Stimulated activated CD8-positive, alpha-beta memory T cell treated with anti-CD3 and anti-CD28 coated beads, Interleukin-12 subunit alpha, Interleukin-12 subunit beta, amount 100 ng/mL, for 24 hours (primary cell): ENCODE results near the gene REM2.
A peak's percentile ranks its signal among the peaks of the same experiment; 100 is the strongest.

Source experiments
- DNase-seq: peaks from one replicate; pipeline ENCODE4 v3.0.0-alpha.2; 2020; ENCODE audit errors: extremely low read depth

REM2 gene

DNA sequence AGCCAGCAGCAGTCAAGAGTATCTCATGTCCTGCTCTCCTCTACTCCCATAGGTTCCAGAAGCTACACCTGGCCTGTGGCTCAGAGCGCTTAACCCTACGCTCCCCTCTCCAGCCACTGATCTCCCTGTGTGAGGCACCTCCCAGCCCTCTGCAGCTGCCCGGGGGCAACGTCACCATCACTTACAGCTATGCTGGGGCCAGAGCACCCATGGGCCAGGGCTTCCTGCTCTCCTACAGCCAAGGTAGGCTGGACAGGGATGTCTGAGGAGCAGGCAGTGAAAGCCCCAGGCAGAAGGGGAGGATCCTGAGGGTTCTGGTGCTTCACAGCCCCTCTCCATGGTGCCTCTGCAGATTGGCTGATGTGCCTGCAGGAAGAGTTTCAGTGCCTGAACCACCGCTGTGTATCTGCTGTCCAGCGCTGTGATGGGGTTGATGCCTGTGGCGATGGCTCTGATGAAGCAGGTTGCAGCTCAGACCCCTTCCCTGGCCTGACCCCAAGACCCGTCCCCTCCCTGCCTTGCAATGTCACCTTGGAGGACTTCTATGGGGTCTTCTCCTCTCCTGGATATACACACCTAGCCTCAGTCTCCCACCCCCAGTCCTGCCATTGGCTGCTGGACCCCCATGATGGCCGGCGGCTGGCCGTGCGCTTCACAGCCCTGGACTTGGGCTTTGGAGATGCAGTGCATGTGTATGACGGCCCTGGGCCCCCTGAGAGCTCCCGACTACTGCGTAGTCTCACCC is 7.8 kb upstream of the REM2 start:
- no peak for DNase-seq

DNA sequence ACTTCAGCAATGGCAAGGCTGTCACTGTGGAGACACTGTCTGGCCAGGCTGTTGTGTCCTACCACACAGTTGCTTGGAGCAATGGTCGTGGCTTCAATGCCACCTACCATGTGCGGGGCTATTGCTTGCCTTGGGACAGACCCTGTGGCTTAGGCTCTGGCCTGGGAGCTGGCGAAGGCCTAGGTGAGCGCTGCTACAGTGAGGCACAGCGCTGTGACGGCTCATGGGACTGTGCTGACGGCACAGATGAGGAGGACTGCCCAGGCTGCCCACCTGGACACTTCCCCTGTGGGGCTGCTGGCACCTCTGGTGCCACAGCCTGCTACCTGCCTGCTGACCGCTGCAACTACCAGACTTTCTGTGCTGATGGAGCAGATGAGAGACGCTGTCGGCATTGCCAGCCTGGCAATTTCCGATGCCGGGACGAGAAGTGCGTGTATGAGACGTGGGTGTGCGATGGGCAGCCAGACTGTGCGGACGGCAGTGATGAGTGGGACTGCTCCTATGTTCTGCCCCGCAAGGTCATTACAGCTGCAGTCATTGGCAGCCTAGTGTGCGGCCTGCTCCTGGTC is 7.2 kb upstream of the REM2 start:
- no peak for DNase-seq

DNA sequence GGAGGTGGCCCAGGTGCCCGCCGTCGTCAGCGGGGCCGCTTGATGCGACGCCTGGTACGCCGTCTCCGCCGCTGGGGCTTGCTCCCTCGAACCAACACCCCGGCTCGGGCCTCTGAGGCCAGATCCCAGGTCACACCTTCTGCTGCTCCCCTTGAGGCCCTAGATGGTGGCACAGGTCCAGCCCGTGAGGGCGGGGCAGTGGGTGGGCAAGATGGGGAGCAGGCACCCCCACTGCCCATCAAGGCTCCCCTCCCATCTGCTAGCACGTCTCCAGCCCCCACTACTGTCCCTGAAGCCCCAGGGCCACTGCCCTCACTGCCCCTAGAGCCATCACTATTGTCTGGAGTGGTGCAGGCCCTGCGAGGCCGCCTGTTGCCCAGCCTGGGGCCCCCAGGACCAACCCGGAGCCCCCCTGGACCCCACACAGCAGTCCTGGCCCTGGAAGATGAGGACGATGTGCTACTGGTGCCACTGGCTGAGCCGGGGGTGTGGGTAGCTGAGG is 6.0 kb upstream of the REM2 start:
- no peak for DNase-seq

DNA sequence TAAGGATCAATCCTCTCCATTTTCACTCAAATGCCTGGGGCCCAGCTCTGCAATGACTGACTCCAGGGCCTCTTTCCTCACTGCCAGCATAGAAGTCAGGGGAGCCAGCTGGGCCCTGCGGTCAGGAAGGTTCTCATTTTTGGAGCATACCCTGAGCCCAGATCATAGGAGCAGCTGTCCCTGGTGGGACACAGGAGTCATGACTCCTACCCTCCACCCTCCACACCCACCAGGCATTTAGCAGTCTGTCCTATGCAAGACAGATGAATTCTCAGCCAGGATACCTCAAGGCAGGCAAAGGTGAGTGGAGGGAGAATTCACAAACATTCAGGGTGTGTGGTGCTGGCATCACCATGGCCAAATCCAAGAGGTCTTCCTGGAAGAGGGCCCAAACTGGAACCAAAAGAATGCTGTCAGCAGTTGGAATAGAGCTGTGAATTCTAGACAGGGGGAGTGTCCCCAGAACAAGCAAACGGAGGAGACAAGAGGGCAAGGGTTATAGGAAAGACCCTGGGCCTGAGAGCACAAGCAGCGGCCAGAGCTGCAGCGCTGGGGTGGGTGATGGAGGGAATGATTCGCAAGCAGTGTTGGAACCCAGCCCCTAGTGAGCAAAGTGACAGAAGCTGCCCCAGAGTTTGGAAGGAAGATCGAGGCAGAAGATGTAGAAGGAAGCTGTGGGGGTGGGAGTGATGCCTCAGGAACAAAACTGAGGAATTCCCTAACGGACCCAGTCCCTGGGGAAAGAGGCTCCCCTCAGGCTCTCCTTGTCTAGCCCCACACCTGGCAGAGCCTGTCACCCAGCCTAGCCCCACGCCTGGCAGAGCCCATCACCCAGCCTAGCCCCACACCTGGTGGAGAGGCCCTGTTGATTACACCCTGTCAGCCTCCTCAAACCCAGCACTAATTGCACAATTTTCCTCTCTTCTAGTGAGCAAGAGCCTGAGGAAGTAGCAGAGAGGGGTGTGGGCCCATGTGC is 4.5 kb upstream of the REM2 start:
- no peak for DNase-seq

DNA sequence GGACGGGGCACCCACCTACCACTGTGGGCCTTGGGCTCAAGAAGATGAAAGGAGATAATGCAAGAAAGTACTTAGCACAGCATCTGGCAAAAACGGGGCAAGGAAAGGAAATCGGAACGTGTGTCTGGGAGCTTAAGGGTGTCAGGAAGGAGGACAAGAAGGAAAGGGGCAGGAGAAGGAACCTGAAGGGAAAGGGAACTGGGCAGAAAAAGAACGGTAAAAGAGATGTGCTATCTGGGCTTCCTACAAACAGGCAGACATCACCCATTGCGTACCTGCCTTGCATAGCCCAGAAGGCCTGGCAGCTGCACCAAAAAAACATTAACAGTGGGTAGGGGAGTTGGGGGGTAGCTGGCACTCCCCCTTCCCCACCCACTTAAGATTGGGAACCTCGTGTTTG is 958 bp upstream of the REM2 start:
- DNase-seq, result no peak

DNA sequence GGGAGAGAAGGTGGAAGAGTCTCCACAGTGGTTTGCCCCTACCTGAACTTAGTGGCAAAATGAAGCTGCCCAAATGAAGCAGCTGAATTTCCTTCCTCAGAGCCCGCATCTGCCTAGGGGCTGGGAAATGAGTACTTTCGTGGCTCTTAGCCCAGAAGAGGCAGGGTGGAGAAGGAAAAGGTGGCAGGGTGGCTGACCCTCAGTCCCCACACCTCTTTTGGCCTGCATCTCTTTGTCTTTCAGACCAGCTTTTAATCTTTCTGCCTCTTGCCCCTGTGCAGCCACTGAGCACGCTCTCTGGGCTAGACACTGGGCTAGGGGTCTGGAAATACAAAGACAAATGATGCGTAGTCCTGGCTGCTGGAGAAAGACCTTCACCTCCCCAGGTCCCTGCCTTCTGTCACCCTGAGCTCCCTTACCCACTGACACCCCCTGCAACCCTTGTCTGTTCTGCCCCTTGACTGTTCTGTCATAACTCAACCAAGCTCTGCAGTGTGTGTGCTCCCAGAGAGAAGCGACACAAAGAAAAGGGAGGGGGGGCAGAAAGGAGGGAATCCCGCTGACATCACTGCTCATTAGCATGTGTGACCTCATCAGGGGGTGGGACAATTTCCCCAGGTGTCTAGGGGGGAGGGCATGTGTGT is 371 bp upstream of the REM2 start:
- no peak for DNase-seq

DNA sequence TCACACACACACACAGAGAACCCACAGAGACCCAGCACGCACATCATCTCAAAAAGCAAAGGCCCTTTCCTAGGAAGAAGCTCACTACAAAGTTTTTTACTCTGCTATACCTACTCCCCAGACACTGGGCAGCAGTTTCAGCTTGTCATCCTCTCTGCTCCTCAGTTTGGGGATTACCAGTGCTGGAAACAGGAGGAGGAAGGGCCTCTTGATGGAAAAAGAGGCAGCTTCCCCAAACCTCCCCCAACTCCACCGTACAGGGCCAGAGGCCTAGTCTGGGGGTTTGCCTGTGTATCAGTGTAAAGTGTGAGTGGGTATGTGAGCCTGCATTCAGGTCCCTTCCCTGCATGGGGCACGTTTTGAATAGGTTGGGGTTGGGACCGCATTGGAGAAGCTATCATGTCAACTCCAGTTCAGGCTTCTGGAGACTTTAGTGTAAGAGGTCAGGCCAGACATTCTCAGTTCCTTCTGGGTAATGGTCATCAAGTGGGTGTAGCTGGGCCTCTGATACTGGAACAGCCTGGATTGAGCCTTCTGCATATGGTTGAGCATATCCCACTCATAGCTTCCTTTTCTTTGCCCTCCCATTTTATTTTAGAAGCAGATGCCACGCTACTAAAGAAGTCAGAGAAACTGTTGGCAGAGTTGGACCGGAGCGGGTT is 1.2 kb downstream of the REM2 start:
- DNase-seq, result no peak

DNA sequence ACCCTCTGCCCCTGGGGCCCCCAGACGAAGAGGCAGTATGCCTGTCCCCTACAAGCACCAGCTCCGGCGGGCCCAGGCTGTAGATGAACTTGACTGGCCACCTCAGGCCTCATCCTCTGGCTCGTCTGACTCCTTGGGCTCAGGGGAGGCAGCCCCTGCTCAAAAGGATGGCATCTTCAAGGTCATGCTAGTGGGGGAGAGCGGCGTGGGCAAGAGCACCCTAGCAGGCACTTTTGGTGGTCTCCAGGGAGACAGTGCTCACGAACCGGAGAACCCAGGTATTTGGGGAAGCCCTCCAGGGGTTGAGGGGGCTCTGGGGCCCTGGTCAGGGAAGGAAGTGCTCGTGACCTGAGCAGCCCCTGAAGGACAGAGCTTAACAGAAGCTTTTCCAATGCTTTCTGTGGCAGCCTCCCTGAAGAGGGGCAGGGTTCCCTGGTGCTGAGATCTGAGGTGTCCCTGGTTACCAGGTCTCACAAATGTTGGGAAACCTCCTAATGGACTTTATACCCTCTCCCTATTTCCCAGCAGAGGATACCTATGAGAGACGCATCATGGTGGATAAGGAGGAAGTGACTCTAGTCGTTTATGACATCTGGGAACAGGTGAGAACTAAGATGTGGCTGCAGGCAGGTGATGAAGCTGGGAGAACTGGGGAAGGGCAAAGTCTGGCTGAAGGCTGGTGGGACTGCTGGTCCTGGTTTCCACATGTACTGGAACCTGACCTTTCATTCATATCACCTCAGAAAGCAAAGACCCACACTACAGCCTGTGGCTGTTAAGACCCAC is 1.9 kb downstream of the REM2 start:
- DNase-seq, result no peak

DNA sequence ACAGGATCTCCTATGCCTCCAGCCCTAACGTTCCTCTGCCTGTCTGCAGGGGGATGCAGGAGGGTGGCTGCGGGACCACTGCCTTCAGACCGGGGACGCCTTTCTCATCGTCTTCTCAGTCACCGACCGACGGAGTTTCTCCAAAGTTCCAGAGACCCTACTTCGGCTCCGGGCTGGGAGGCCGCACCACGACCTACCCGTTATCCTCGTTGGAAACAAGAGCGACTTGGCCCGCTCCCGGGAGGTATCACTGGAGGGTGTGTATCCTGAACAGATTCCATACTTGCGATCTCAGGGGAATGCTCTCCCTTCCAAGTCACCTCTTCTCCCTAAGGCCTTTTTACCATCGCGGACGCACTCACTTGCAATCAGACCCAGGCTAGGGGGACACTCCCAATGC is 3.0 kb downstream of the REM2 start:
- no peak for DNase-seq

DNA sequence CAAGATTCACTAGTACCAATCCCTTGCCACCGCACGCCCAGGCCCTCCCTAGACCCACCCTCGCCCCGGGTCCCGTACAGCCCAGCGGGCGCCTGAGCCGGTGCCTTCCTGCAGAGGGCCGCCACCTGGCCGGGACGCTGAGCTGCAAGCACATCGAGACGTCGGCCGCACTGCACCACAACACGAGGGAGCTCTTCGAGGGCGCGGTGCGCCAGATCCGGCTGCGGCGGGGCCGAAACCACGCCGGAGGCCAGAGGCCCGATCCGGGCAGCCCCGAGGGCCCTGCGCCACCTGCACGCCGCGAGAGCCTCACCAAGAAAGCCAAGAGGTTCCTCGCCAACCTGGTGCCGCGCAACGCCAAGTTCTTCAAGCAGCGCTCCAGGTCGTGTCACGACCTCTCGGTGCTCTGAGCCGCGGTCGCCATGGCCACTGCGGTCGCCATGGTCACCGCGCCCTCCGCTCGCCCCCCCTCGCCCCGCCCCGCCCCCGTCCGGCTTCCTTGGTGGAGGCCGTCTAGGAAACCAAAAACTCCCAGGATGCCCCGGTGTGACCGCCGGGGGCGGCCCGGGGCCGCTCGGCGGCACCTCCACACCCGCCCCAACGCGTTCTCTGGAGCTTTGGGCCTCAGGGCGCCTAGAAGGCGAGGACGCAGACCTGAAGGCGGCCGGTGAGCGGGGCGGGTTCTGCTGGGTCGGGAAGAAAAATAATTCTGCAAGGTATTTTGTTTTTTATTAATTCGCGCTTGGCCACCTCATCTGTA is 3.7 kb downstream of the REM2 start:
- DNase-seq, result peak; percentile 34

DNA sequence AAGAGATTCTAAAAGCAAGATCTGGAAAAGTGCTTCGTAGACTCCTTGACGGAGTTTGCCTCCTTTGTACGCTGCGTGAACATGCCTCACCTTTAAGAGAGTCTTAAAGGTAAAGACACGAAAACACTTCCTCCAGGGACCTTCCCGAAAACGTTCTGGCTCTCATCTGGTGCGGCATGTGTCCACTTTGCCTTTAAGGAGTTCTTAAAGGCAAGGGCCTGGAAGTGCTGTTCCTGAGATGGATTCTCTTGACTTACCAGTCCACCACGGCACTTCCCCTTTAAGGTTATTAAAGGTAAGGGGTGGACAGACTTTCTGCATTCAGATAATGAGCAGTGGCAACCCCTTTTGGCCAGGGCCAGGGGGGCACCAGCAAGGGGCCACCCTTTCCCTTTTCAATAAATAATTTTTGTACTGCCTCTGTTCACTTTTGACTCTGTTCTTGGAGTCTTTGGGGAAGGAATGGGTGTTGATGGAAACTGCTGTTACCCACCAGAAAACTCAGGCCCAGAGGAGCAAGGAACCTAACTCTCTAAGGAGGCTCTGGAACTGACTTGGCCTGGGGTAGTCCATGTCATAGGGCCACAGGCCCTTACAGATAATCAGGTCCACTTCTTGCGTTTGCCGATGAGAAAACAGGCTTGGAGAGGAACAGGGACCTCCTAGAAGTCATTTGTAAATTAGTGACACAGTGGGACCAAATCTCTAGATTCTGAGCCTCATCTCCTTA is 4.4 kb downstream of the REM2 start:
- no peak for DNase-seq

DNA sequence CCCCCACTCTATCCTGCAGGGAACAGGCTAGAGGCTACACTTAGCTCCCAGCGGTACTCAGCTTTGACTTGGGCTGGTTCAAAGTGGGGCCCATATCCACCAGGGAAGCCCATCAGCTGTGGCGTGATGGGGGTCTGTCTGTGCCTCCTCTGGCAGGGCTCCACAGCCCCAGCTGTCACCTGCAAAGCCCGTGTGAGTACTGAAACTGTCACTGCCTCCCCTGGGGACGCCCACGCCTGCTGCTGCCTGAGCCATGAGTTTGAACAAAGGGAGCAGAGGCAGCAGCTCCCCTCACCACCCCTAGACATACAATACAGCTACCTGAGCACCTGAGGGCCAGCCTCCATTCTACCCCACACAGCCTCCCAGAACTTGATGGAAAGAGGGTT is 5.0 kb downstream of the REM2 start:
- DNase-seq, result no peak

DNA sequence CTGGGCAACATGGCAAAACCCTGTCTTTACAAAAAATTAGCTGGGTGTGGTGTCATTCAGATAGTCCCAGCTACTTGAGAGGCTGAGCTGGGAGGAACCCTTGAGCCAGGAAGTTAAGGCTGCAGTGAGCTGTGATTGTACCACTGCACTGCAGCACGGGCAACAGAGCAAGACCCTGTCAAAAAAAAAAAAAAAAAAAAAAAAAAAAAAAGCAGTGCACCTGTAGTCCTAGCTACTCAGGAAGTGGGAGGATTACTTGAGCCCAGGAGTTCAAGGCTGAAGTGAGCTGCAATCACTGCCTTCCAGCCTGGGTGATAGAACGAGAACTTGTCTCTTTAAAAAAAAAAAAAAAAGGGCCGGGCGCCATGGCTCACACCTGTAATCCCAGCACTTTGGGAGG is 5.6 kb downstream of the REM2 start:
- no peak for DNase-seq

DNA sequence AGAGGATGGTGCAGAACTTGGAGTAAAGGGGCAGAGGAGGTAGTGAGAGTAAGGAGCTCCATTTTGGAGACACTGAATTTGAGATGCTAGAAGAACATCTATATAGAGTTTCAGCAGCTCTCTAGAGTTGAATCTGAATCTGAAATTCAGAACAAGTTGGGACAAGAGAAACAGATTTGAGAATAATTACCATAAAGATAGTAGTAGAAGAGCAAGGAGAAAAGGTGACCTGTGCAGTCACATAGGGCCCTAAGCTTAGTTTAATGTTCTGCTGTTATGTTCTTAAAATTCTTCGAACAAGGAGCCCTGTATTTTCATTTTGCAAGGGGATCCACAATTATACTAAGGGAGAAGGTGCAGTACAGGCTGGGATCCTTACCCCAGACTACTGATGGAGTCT is 7.4 kb downstream of the REM2 start:
- no peak for DNase-seq

DNA sequence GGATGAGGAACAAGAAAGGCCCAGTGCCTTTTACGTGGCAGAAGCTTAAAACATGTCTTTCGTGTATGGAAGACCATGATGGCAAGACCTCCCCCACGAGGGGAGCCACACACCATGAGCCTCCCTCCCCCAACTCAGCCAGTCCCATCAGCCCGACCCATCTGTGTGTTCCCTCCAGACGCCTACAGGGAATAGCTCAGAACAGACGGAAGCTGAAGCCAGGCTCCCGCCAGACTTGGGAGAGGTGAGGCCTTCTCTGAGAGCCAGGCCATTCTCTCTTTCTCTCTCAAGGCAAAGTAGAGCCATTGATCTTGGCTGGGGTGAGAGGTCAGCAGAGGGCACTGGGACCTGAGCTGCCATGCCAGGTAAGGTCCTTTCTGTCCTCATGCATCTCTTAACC is 9.5 kb downstream of the REM2 start:
- DNase-seq, result no peak

DNA sequence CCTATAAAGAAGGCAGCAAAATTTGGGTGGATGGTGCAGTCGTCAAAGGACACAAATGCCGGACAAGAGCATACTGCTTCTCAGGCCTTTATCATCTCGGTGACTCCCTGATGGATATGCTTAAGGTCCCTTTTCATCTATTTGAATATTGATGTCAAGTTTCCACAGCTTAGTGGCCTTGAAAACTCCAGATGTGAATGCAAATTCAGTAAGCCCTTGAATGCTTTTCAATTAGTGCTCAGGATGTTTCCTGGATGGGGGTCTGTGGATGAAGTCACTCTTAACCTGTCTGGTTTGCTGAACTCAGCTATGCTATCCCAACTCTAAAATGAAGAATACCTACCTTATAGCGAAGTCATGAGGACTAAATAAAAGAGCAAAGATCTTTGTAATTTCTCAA is 10.7 kb downstream of the REM2 start:
- no peak for DNase-seq

DNA sequence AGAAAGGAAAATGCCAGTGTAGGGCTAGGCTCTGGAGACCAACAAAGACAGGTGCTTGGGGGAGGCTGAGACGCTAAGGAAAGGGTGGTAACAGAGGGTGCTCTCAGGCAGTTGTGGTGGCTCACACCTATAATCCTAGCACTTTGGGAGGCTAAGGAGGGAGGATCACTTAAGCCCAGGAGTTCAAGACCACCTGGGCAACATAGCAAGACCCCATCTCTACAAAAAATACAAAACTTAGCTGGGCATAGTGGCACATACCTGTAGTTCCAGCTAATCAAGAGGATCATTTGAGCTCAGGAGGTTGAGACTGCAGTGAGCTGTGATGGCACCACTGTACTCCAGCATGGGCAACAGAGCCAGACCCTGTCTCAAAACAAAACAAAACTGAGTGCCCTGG is 12.4 kb downstream of the REM2 start:
- DNase-seq, result no peak

DNA sequence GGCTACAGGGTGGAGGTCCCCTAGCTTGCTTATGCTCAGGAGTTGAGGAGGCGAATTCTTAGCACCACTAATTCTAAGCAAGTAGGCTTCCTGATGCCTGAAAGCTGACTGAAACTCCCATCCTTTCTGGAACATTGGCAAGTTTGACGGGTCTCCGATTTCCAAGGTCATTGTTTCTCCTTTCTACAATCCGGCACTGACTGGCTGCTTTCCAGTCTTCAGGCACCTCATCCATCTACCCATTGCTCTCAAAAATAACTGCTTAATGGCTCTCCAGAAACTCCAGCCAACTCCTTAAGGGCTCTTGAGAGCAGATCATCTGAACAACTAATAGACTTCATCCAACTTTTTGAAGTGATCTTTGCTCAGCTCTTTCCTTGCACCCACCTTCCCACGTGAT is 13.3 kb downstream of the REM2 start:
- no peak for DNase-seq

DNA sequence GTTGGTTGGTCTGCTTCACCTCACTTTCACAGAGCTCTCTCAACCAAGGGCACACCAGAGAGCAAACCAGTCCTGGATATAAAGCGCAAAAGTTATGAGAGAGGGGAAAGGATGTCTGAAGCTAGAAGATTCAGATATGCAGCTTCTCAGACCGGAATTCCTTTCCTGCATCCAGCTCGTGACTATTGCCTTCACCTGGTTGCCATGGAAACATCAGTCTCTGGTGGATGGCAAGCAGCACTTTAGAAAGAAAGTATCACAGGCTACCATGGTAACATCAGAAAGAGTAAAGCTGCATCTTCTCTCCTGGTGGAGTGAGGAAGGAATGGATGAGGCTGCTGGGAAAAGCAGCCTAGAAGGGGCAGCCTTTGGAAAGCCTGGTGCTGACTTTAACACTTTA is 13.7 kb downstream of the REM2 start:
- no peak for DNase-seq
